HCT116 (cell line): ENCODE data around the gene PHKB.

Experiments used
- EZH2 ChIP-seq: fragments of 200-600 bp; sonication (generic); IDR thresholded peaks from 2 replicates; pipeline ENCODE4 v1.6.1; 2017; ENCODE audit warnings: antibody characterized with exemption, mixed run types
- POLR2A ChIP-seq: IDR thresholded peaks from 2 replicates; pipeline ENCODE4 v1.7.0; 2011; ENCODE audit warnings: borderline replicate concordance; ENCODE audit not compliant: insufficient read depth, insufficient read length; ENCODE audit errors: extremely low read depth
- TCF7L2 ChIP-seq: IDR thresholded peaks from 2 replicates; pipeline ENCODE4 v1.7.0; 2011; ENCODE audit warnings: borderline replicate concordance, inconsistent platforms; ENCODE audit not compliant: insufficient read depth, insufficient read length; ENCODE audit errors: extremely low read depth
- ZFX ChIP-seq: fragments of 450-650 bp; IDR thresholded peaks from 2 replicates; pipeline ENCODE4 v1.6.1; 2017
- TF ChIP-seq, protein P1 (sequence below): IDR thresholded peaks from 2 replicates; pipeline ENCODE4 v1.6.1; 2012
- TF ChIP-seq, protein P2 (sequence below), 3 experiments: fragments of 200-600 bp in 1 of 3; sonication (generic) in 1 of 3; IDR thresholded peaks in 2 of 3; conservative IDR thresholded peaks in 1 of 3; 2 replicates each; pipeline ENCODE4 v1.5.1; 2012 to 2017; ENCODE audit warnings: low read depth in 2 of 3, low read length in 2 of 3, antibody characterized with exemption in 1 of 3, borderline replicate concordance in 1 of 3, control low read depth in 1 of 3, mild to moderate bottlenecking in 1 of 3, mixed read lengths in 1 of 3, mixed run types in 1 of 3, moderate library complexity in 1 of 3; ENCODE audit not compliant: insufficient read depth in 1 of 3

DNA sequence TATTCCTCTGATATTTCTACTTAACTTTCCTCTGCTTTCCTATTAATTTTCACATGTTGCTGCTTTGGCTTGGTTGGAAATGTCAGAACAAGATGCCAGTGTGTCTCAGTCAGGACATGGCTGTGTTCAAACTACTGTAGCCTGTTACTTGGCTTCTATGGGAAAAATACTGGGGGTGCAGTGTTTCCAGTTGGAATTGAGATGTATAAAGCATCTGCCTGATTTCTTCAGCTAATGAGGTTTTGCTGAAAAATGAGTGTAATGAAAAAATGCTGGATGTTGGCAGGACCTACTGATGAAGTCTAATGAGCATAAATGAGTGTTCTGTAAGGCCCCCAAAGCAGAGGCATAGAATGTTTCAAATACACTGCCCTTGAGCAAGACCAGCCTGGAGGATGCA lies 166.6 kb downstream of the PHKB start:
- TF ChIP-seq, protein P1, sequence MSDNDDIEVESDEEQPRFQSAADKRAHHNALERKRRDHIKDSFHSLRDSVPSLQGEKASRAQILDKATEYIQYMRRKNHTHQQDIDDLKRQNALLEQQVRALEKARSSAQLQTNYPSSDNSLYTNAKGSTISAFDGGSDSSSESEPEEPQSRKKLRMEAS = no peak
- TF ChIP-seq TCF7L2 (no peak), POLR2A (no peak), EZH2 (no peak), ZFX (no peak)
- TF ChIP-seq, protein P2, sequence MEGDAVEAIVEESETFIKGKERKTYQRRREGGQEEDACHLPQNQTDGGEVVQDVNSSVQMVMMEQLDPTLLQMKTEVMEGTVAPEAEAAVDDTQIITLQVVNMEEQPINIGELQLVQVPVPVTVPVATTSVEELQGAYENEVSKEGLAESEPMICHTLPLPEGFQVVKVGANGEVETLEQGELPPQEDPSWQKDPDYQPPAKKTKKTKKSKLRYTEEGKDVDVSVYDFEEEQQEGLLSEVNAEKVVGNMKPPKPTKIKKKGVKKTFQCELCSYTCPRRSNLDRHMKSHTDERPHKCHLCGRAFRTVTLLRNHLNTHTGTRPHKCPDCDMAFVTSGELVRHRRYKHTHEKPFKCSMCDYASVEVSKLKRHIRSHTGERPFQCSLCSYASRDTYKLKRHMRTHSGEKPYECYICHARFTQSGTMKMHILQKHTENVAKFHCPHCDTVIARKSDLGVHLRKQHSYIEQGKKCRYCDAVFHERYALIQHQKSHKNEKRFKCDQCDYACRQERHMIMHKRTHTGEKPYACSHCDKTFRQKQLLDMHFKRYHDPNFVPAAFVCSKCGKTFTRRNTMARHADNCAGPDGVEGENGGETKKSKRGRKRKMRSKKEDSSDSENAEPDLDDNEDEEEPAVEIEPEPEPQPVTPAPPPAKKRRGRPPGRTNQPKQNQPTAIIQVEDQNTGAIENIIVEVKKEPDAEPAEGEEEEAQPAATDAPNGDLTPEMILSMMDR (IDR thresholded peaks at IDR 0.05 in 2 of 3, conservative IDR thresholded peaks at IDR 0.05 in 1 of 3; ENCODE audit: borderline replicate concordance in 1 of 3, insufficient read depth in 1 of 3, low read depth in 2 of 3, low read length in 2 of 3) = no peak
